A549 (cell line): ENCODE data around the gene CDK17. TPM values are rescaled to one million over a fixed set of nuclear protein-coding genes. Genes with fewer than 3 reads are reported as not detected.
"Not testable (repeated sequence)": the region's sequence is repeated elsewhere in the genome, so short reads cannot be mapped to it uniquely, and the experiment has no call there.

ENCODE experiments used
- ATAC-seq, 2 experiments: fragments of 200-7000 bp in 1 of 2; fragments of >200 bp in 1 of 2; cut with Nextera tagmentation in 1 of 2; cut with Tn5 transposase in 1 of 2; 3 replicates each; pipeline versions ENCODE4 v1.8.0 to v1.9.1; 2018 to 2020; ENCODE audit warnings: mild to moderate bottlenecking in 1 of 2, moderate library complexity in 1 of 2
- CTCF ChIA-PET: fragments of 300-600 bp; sonication (Branson Sonifier 250); formaldehyde crosslinking; extraction: SDS; loops from one replicate; lab custom pipeline; 2021; ENCODE audit warnings: antibody characterized with exemption, inconsistent platforms; lab: Yijun Ruan, JAX
- POLR2A ChIA-PET: fragments of 350-600 bp; formaldehyde crosslinking; extraction: SDS; loops from one replicate; lab custom pipeline; 2021; ENCODE audit warnings: antibody characterized with exemption, inconsistent platforms; lab: Yijun Ruan, JAX
- DNase-seq, 2 experiments: peaks; one replicate each; pipeline versions ENCODE4 v3.0.0 to v3.0.0-alpha.2; 2011 to 2016; ENCODE audit warnings: low read depth in 1 of 2, low spot score in 1 of 2
- FAIRE-seq: peaks from 2 replicates; lab custom pipeline; 2011; peaks lifted over from hg19 to GRCh38; lab: Jason Lieb, UNC
- H3K27ac ChIP-seq, 2 experiments: fragments of >200 bp; sonication (Bioruptor Twin); formaldehyde crosslinking; 3 replicates each; pipeline ENCODE4 v1.5.1; 2016 to 2017
- H3K4me1 ChIP-seq: fragments of >200 bp; sonication (Bioruptor Twin); formaldehyde crosslinking; 3 replicates; pipeline ENCODE4 v1.6.1; 2016
- H3K4me2 ChIP-seq: fragments of >200 bp; sonication (Bioruptor Twin); formaldehyde crosslinking; 3 replicates; pipeline ENCODE4 v1.6.1; 2016
- H3K4me3 ChIP-seq: fragments of >200 bp; sonication (Bioruptor Twin); formaldehyde crosslinking; 3 replicates; pipeline ENCODE4 v1.5.1; 2016
- H3K9me3 ChIP-seq: fragments of >200 bp; sonication (Bioruptor Twin); formaldehyde crosslinking; 3 replicates; pipeline ENCODE4 v1.6.1; 2016
- CBX8 ChIP-seq: fragments of 200-600 bp; sonication (generic); IDR thresholded peaks from 2 replicates; pipeline ENCODE4 v1.6.1; 2016
- CHD2 ChIP-seq: fragments of 150-350 bp; IDR thresholded peaks from 2 replicates; pipeline ENCODE4 v1.6.1; 2014; ENCODE audit warnings: low read length; ENCODE audit not compliant: partially characterized antibody
- EP300 ChIP-seq, 2 experiments: fragments of >200 bp; sonication (Bioruptor Twin); formaldehyde crosslinking; IDR thresholded peaks; 2 replicates in 1 of 2; 3 replicates in 1 of 2; pipeline ENCODE4 v1.6.1; 2016 to 2017
- HEYL ChIP-seq: fragments of 250-450 bp; sonication (Bioruptor Pico); IDR thresholded peaks from 2 replicates; pipeline ENCODE4 v1.8.0; 2021; ENCODE audit warnings: mild to moderate bottlenecking, moderate library complexity
- HOXB5 ChIP-seq: fragments of 250-450 bp; sonication (Bioruptor Pico); IDR thresholded peaks from 2 replicates; pipeline ENCODE4 v1.5.0; 2020; ENCODE audit warnings: mild to moderate bottlenecking, moderate library complexity
- JUNB ChIP-seq: fragments of >200 bp; sonication (Bioruptor Twin); formaldehyde crosslinking; IDR thresholded peaks from 2 replicates; pipeline ENCODE4 v1.6.1; 2016
- KDM5A ChIP-seq: fragments of 200-600 bp; sonication (generic); IDR thresholded peaks from 2 replicates; pipeline ENCODE4 v1.6.1; 2016; ENCODE audit warnings: antibody characterized with exemption, mild to moderate bottlenecking
- MAZ ChIP-seq: fragments of 150-350 bp; IDR thresholded peaks from 2 replicates; pipeline ENCODE4 v1.6.1; 2014; ENCODE audit warnings: antibody characterized with exemption, low read depth, low read length, borderline replicate concordance
- MYC ChIP-seq: IDR thresholded peaks from 2 replicates; pipeline ENCODE4 v1.6.1; 2012; ENCODE audit warnings: mild to moderate bottlenecking, inconsistent platforms, low read length, improper control_type of control experiment, borderline replicate concordance
- NPAS2 ChIP-seq: fragments of 250-450 bp; sonication (Bioruptor Pico); IDR thresholded peaks from 2 replicates; pipeline ENCODE4 v1.8.0; 2022; ENCODE audit warnings: mild to moderate bottlenecking, moderate library complexity, borderline replicate concordance
- NR3C1 ChIP-seq: fragments of >200 bp; sonication (Bioruptor Twin); formaldehyde crosslinking; IDR thresholded peaks from 3 replicates; pipeline ENCODE4 v1.6.1; 2017
- POLR2A ChIP-seq: IDR thresholded peaks from 2 replicates; pipeline ENCODE4 v1.6.1; 2012; ENCODE audit warnings: mild to moderate bottlenecking, low read length
- POLR2AphosphoS2 ChIP-seq: conservative IDR thresholded peaks from 2 replicates; pipeline ENCODE4 v1.6.1; 2012; ENCODE audit warnings: low read length, improper control_type of control experiment, inconsistent platforms
- RCOR1 ChIP-seq: fragments of 150-350 bp; IDR thresholded peaks from 2 replicates; pipeline ENCODE4 v1.6.1; 2014; ENCODE audit warnings: antibody characterized with exemption, low read length, low read depth
- SREBF2 ChIP-seq: fragments of 450-650 bp; IDR thresholded peaks from 2 replicates; pipeline ENCODE4 v1.6.1; 2014; ENCODE audit warnings: mild to moderate bottlenecking, moderate library complexity
- TP53 ChIP-seq: fragments of 250-450 bp; sonication (Bioruptor Pico); IDR thresholded peaks from 2 replicates; pipeline ENCODE4 v1.5.0; 2021; ENCODE audit warnings: mild to moderate bottlenecking, moderate library complexity
- ZNF302 ChIP-seq: fragments of 250-450 bp; sonication (Bioruptor Pico); IDR thresholded peaks from 2 replicates; pipeline ENCODE4 v1.9.0; 2021; ENCODE audit warnings: inconsistent platforms, mild to moderate bottlenecking, moderate library complexity
- whole genome bisulfite sequencing: methylation state at CpG from one replicate; pipeline ENCODE4 v1.1.6; 2017; ENCODE audit errors: missing lambda C conversion rate; 5-methylcytosine and 5-hydroxymethylcytosine counted together
- polyA plus RNA-seq, 4 experiments: library from polyadenylated mRNA; depleted of rRNA in 3 of 4; stranded (reverse); fragments of >200 nt; fragmentation: RNase III in 1 of 4; extraction: RNeasy Plus Mini Kit Qiagen cat#74134 plus additional on column Dnase treatment in 1 of 4; gene quantifications; 2 replicates in 3 of 4; 3 replicates in 1 of 4; pipeline ENCODE4 v1.2.3, GENCODE V29; 2011 to 2017
- TF ChIP-seq, protein P1 (sequence below): fragments of >200 bp; sonication (Bioruptor Twin); formaldehyde crosslinking; IDR thresholded peaks from 3 replicates; pipeline ENCODE4 v1.5.1; 2016
- TF ChIP-seq, protein P2 (sequence below): fragments of 450-650 bp; IDR thresholded peaks from 2 replicates; pipeline ENCODE4 v1.6.1; 2014; ENCODE audit warnings: antibody characterized with exemption
- TF ChIP-seq, protein P3 (sequence below): fragments of 250-450 bp; sonication (Bioruptor Pico); IDR thresholded peaks from 2 replicates; pipeline ENCODE4 v1.5.0; 2021; ENCODE audit warnings: mild to moderate bottlenecking, moderate library complexity, borderline replicate concordance

The CDK17 gene
- polyA plus RNA-seq, 2 of the 4 experiments (the other 2 are of a cell fraction): 11.4 to 43.5 TPM

DNA sequence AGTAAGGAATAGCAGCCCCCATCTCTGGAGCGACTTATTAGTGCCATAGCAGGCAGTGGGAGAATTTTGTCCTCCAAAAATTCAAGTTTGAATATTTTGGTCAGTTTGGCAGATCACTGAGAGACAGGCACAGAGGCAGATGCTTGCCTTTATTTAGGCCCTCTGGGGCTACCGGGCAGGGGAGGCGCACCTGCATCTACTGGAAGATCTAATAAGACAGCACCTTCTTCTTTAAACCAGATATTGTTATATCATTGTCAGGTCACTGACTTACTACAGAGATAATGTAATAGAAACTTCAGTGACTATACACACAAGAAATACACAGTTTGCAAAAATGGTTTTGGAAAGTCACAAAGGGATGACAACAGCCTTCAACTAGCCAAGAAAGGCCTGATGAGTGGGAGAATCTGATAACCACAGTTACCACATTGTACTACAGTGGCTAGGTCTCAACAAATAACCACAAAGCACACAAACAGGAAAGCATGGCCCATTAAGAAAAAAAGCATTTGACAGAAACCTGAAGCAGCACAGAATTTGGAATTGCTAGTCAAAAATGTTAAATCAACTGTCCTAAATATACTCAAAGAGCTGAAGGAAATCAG, 56.8 kb downstream of the CDK17 start:
- FAIRE-seq: no peak

DNA sequence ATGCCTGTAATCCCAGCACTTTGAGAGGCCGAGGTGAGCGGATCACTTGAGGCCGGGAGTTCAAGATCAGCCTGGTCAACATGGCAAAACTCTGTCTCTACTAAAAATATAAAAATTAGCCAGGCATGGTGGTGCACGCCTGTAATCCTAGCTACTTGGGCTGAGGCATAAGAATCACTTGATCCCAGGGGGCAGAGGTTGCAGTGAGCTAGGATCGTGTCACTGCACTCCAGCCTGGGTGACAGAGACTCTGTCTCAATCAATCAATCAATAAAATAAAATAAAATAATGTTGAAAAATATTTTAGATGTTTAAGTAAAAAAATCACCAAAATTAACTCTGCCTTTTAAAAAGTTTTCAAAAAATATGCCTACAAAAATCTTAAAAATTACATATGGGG, 60.6 kb downstream of the CDK17 start:
- H3K27ac ChIP-seq: not testable (repeated sequence)

More for the DNA sequence above, 56.8 kb downstream of the CDK17 start:
- CTCF ChIA-PET: interaction anchor here (1.0 kb wide), 1 partner anchor 32 kb away, joined by 3 read pairs; no protein-coding TSS in a partner anchor
- ATAC-seq: no peak
- no peak overlapping the region for H3K4me2 ChIP-seq
- no peak for DNase-seq
- peaks cover 12% of the 10 kb centered on the region for H3K9me3 ChIP-seq
- no peak for TF ChIP-seq SREBF2
- TF ChIP-seq ZNF302 (CRISPR knock-in tag): no peak
- TF ChIP-seq NPAS2 (CRISPR knock-in tag): no peak
- TF ChIP-seq, protein P1, sequence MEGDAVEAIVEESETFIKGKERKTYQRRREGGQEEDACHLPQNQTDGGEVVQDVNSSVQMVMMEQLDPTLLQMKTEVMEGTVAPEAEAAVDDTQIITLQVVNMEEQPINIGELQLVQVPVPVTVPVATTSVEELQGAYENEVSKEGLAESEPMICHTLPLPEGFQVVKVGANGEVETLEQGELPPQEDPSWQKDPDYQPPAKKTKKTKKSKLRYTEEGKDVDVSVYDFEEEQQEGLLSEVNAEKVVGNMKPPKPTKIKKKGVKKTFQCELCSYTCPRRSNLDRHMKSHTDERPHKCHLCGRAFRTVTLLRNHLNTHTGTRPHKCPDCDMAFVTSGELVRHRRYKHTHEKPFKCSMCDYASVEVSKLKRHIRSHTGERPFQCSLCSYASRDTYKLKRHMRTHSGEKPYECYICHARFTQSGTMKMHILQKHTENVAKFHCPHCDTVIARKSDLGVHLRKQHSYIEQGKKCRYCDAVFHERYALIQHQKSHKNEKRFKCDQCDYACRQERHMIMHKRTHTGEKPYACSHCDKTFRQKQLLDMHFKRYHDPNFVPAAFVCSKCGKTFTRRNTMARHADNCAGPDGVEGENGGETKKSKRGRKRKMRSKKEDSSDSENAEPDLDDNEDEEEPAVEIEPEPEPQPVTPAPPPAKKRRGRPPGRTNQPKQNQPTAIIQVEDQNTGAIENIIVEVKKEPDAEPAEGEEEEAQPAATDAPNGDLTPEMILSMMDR: no peak
- TF ChIP-seq TP53 (CRISPR knock-in tag): no peak
- no peak for TF ChIP-seq POLR2A
- TF ChIP-seq POLR2AphosphoS2: no peak
- TF ChIP-seq NR3C1: no peak
- no peak for TF ChIP-seq CBX8
- no peak for TF ChIP-seq CHD2
- TF ChIP-seq HEYL (CRISPR knock-in tag): no peak
- no peak for TF ChIP-seq MYC
- no peak for TF ChIP-seq HOXB5 (CRISPR knock-in tag)
- TF ChIP-seq EP300 (IDR thresholded peaks at IDR 0.05): no peak
- TF ChIP-seq, protein P2, sequence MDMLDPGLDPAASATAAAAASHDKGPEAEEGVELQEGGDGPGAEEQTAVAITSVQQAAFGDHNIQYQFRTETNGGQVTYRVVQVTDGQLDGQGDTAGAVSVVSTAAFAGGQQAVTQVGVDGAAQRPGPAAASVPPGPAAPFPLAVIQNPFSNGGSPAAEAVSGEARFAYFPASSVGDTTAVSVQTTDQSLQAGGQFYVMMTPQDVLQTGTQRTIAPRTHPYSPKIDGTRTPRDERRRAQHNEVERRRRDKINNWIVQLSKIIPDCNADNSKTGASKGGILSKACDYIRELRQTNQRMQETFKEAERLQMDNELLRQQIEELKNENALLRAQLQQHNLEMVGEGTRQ: no peak
- no peak for TF ChIP-seq RCOR1
- TF ChIP-seq, protein P3, sequence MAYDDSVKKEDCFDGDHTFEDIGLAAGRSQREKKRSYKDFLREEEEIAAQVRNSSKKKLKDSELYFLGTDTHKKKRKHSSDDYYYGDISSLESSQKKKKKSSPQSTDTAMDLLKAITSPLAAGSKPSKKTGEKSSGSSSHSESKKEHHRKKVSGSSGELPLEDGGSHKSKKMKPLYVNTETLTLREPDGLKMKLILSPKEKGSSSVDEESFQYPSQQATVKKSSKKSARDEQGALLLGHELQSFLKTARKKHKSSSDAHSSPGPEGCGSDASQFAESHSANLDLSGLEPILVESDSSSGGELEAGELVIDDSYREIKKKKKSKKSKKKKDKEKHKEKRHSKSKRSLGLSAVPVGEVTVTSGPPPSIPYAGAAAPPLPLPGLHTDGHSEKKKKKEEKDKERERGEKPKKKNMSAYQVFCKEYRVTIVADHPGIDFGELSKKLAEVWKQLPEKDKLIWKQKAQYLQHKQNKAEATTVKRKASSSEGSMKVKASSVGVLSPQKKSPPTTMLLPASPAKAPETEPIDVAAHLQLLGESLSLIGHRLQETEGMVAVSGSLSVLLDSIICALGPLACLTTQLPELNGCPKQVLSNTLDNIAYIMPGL (CRISPR knock-in tag): no peak
- TF ChIP-seq KDM5A: no peak
- no peak for TF ChIP-seq JUNB
- 96% methylated on average over 3 of the region's 3 CpGs for WGBS
- POLR2A ChIA-PET: no interaction called here
- H3K27ac ChIP-seq: no peak overlapping the region
- no peak overlapping the region for H3K4me3 ChIP-seq
- H3K4me1 ChIP-seq: 0 out of 3 replicates have a peak, but pooled peaks cover 3% of the 10 kb centered on the region

DNA sequence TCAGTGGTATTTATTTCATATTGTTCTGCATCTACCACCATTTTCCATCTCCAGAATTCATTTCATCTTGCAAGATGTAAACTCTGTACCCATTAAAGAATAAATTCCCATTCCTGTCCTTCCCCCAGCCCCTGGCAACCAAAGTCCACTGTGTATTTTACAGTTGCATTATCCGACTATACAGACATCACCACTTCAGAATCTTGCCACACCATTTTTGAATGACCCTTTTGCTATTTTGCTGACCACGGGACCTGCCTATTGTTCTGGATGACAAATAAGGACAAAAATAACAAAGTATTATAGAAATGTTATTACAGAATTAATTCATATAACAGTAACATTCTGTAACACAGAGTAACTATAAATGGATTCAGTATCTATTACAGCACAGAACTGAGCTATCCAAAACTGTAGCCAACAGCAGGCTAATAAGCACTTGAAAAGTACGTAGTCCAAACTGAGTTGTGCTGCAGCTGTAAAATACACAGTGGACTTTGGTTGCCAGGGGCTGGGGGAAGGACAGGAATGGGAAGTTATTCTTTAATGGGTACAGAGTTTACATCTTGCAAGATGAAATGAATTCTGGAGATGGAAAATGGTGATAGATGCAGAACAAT, 61.3 kb downstream of the CDK17 start:
- Histone ChIP-seq H3K9me3 (peaks cover 16% of the 10 kb centered on the region), H3K4me2 (no peak overlapping the region), H3K27ac (no peak overlapping the region), H3K4me1 (no peaks in the 10 kb centered on the region), H3K4me3 (no peak overlapping the region)
- ATAC-seq (no peak), DNase-seq (no peak), FAIRE-seq (no peak)
- WGBS: 85% methylated on average over 3 of the region's 3 CpGs
- TF ChIP-seq MAZ: no peak
- ChIA-PET CTCF (no interaction called here), POLR2A (no interaction called here)

More for the DNA sequence above, 60.6 kb downstream of the CDK17 start:
- CTCF ChIA-PET, ATAC-seq, H3K4me1 ChIP-seq, FAIRE-seq, POLR2A ChIA-PET, DNase-seq, H3K4me3 ChIP-seq, H3K4me2 ChIP-seq: not testable (repeated sequence)
- 90% methylated on average over 5 of the region's 5 CpGs for WGBS
- H3K9me3 ChIP-seq: peaks cover 23% of the 10 kb centered on the region
